ENCODE data around the gene GPR89B.
"Not testable (repeated sequence)": the region's sequence is repeated elsewhere in the genome, so short reads cannot be mapped to it uniquely, and the experiment has no call there.

DNA sequence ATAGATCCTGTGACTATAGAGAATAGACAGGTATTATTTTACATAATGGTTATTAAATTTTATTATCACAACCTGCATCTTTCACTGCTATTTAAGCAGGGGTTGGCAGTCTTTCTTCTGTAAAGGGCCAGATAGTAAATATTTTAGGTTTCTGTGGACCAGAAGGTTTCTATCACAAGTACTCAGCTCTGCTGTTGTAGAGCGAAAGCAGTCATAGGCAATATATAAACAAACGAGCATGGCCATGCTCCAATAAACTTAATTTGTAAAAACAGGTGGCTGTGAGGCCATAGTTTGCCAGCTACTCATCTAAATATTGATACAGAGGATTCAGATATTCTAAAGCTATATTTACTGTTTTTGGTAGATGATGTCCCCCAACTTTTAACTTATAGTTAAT is 12.2 kb downstream of the GPR89B start:
- TF ChIP-seq, protein P1, sequence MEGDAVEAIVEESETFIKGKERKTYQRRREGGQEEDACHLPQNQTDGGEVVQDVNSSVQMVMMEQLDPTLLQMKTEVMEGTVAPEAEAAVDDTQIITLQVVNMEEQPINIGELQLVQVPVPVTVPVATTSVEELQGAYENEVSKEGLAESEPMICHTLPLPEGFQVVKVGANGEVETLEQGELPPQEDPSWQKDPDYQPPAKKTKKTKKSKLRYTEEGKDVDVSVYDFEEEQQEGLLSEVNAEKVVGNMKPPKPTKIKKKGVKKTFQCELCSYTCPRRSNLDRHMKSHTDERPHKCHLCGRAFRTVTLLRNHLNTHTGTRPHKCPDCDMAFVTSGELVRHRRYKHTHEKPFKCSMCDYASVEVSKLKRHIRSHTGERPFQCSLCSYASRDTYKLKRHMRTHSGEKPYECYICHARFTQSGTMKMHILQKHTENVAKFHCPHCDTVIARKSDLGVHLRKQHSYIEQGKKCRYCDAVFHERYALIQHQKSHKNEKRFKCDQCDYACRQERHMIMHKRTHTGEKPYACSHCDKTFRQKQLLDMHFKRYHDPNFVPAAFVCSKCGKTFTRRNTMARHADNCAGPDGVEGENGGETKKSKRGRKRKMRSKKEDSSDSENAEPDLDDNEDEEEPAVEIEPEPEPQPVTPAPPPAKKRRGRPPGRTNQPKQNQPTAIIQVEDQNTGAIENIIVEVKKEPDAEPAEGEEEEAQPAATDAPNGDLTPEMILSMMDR (IDR thresholded peaks at IDR 0.05), result not testable (repeated sequence)
- TF ChIP-seq POLR2A (IDR thresholded peaks at IDR 0.05), result not testable (repeated sequence)
